ENCODE data around the gene USP54. TPM values are rescaled to one million over a fixed set of nuclear protein-coding genes. Genes with fewer than 3 reads are reported as not detected.
A peak's percentile ranks its signal among the peaks of the same experiment; 100 is the strongest.
"Not testable (repeated sequence)": the region's sequence is repeated elsewhere in the genome, so short reads cannot be mapped to it uniquely, and the experiment has no call there.

The USP54 gene
- total and polyA plus RNA-seq, 2 experiments from 2014 or later: 15.1 to 27.4 TPM

- H4K20me1 ChIP-seq (replicated peaks; ENCODE audit: insufficient read depth); H3K4me1 Mint-ChIP-seq; H3K4me3 ChIP-seq; ATAC-seq; H3K9me2 ChIP-seq (ENCODE audit: insufficient read depth); H3K4me3 Mint-ChIP-seq; H3K27ac ChIP-seq (ENCODE audit: low read depth); H3K4me1 ChIP-seq (ENCODE audit: insufficient read depth); H3K4me2 ChIP-seq; H3K27me3 Mint-ChIP-seq (ENCODE audit: insufficient read depth, low read depth, poor library complexity); H3K36me3 Mint-ChIP-seq (ENCODE audit: low read depth); DNase-seq (ENCODE audit: low spot score); H3K27ac Mint-ChIP-seq; H3F3A ChIP-seq (replicated peaks; ENCODE audit: low read depth); H3K36me3 ChIP-seq (ENCODE audit: insufficient read depth); H3K9me3 Mint-ChIP-seq; H3K27me3 ChIP-seq (ENCODE audit: insufficient read depth); H2AFZ ChIP-seq: not testable (repeated sequence)
- H3K79me2 ChIP-seq (replicated peaks; ENCODE audit: insufficient read depth): peaks cover 40% of the 10 kb centered on the region
These were observed 29.8 kb upstream of the USP54 start for GRCh38 chr10:73620974-73621373.

- H3K27me3 Mint-ChIP-seq (ENCODE audit: insufficient read depth, low read depth, poor library complexity); H3K4me1 Mint-ChIP-seq; H3K4me1 ChIP-seq (ENCODE audit: insufficient read depth); H3K36me3 Mint-ChIP-seq (ENCODE audit: low read depth); H3K4me3 Mint-ChIP-seq; H3K27ac ChIP-seq (ENCODE audit: low read depth); H3K4me2 ChIP-seq; H3F3A ChIP-seq (replicated peaks; ENCODE audit: low read depth); H3K36me3 ChIP-seq (ENCODE audit: insufficient read depth); H4K20me1 ChIP-seq (replicated peaks; ENCODE audit: insufficient read depth); H3K4me3 ChIP-seq; ATAC-seq; DNase-seq (ENCODE audit: low spot score); H2AFZ ChIP-seq; H3K27ac Mint-ChIP-seq; H3K9me3 Mint-ChIP-seq; H3K9me2 ChIP-seq (ENCODE audit: insufficient read depth); H3K27me3 ChIP-seq (ENCODE audit: insufficient read depth): not testable (repeated sequence)
- peaks cover 22% of the 10 kb centered on the region for H3K79me2 ChIP-seq (replicated peaks; ENCODE audit: insufficient read depth)
These were observed 26.0 kb upstream of the USP54 start for GRCh38 chr10:73617143-73617542.

- Histone ChIP-seq H3K9me2 (ENCODE audit: insufficient read depth) (no peaks in the 10 kb centered on the region), H2AFZ (no peak overlapping the region), H3K4me3 (no peak overlapping the region), H3K4me1 (ENCODE audit: insufficient read depth) (no peaks in the 10 kb centered on the region), H3K36me3 (ENCODE audit: insufficient read depth) (no peaks in the 10 kb centered on the region), H4K20me1 (replicated peaks; ENCODE audit: insufficient read depth) (no peaks in the 10 kb centered on the region; the same call in none of the 2 replicates), H3K27me3 (ENCODE audit: insufficient read depth) (no peaks in the 10 kb centered on the region), H3K4me2 (no peak overlapping the region), H3K27ac (ENCODE audit: low read depth) (peak overlapping the region; percentile 28; the same call in 1 of the 2 replicates), H3K79me2 (replicated peaks; ENCODE audit: insufficient read depth) (peaks cover 4% of the 10 kb centered on the region; the same call in 1 of the 2 replicates), H3F3A (replicated peaks; ENCODE audit: low read depth) (no peaks in the 10 kb centered on the region)
- no peaks in the 10 kb centered on the region for H3K4me1 Mint-ChIP-seq
- TF ChIP-seq ZNF331 (CRISPR knock-in tag; IDR thresholded peaks at IDR 0.05; ENCODE audit: low read depth) (no peak), JUNB (IDR thresholded peaks at IDR 0.05; ENCODE audit: unreplicated experiment) (no peak), POLR2AphosphoS5 (IDR thresholded peaks at IDR 0.05; ENCODE audit: low read depth) (no peak), ZNF462 (CRISPR knock-in tag; IDR thresholded peaks at IDR 0.05) (no peak), EZH2 (IDR thresholded peaks at IDR 0.05; ENCODE audit: low read depth, unreplicated experiment) (no peak), REST (IDR thresholded peaks at IDR 0.05; ENCODE audit: unreplicated experiment) (no peak), NANOG (IDR thresholded peaks at IDR 0.05; ENCODE audit: borderline replicate concordance) (no peak)
- no peaks in the 10 kb centered on the region; the same call in 2 of the 3 replicates for H3K9me3 Mint-ChIP-seq
- DNase-seq (ENCODE audit: low spot score): no peak
- H3K36me3 Mint-ChIP-seq (ENCODE audit: low read depth): no peaks in the 10 kb centered on the region
- H3K27ac Mint-ChIP-seq: no peak overlapping the region
- no peak for ATAC-seq
- H3K4me3 Mint-ChIP-seq: no peak overlapping the region
- no peaks in the 10 kb centered on the region for H3K27me3 Mint-ChIP-seq (ENCODE audit: insufficient read depth, low read depth, poor library complexity)
These were observed 23.6 kb upstream of the USP54 start for GRCh38 chr10:73614720-73615119.

Data from GM23338 (cell line).